HCT116 (cell line): Measurements from ENCODE around the gene PDGFD.

Experiments
- EZH2phosphoT487 ChIP-seq: fragments of 200-600 bp; IDR thresholded peaks from 2 replicates; pipeline ENCODE4 v1.6.1; 2018; ENCODE audit warnings: antibody characterized with exemption, borderline replicate concordance
- POLR2AphosphoS5 ChIP-seq: IDR thresholded peaks from 2 replicates; pipeline ENCODE4 v1.6.1; 2011; ENCODE audit warnings: mild to moderate bottlenecking, low read depth, low read length, moderate library complexity
- ZNF274 ChIP-seq: fragments of 200-500 bp; sonication (Bioruptor generic); IDR thresholded peaks from 2 replicates; pipeline ENCODE4 v1.6.1; 2014; ENCODE audit warnings: mild to moderate bottlenecking, low read depth, low read length, inconsistent platforms
- TF ChIP-seq, protein P1 (sequence below), 3 experiments: fragments of 200-600 bp in 1 of 3; sonication (generic) in 1 of 3; IDR thresholded peaks in 2 of 3; conservative IDR thresholded peaks in 1 of 3; 2 replicates each; pipeline ENCODE4 v1.5.1; 2012 to 2017; ENCODE audit warnings: low read depth in 2 of 3, low read length in 2 of 3, antibody characterized with exemption in 1 of 3, borderline replicate concordance in 1 of 3, control low read depth in 1 of 3, mild to moderate bottlenecking in 1 of 3, mixed read lengths in 1 of 3, mixed run types in 1 of 3, moderate library complexity in 1 of 3; ENCODE audit not compliant: insufficient read depth in 1 of 3

DNA sequence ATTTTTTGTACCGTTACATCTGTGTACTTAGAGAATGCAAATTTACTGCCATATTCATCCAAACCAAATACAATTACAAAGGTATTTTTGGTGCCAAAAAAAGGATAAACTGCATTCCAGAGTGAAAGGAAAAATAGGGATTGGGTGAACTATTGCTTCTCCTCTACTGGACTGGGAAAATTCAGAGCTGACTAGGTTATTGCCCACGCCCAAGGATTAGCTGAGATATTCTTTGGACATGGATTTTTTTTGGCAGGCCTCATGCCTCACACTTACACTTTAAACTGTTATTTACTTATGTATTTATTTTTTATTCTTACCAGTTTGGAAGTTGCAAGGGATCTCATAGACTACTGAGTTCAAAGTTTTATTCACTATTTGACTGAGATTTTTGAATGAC is 203.8 kb downstream of the PDGFD start:
- TF ChIP-seq EZH2phosphoT487: no peak
- TF ChIP-seq, protein P1, sequence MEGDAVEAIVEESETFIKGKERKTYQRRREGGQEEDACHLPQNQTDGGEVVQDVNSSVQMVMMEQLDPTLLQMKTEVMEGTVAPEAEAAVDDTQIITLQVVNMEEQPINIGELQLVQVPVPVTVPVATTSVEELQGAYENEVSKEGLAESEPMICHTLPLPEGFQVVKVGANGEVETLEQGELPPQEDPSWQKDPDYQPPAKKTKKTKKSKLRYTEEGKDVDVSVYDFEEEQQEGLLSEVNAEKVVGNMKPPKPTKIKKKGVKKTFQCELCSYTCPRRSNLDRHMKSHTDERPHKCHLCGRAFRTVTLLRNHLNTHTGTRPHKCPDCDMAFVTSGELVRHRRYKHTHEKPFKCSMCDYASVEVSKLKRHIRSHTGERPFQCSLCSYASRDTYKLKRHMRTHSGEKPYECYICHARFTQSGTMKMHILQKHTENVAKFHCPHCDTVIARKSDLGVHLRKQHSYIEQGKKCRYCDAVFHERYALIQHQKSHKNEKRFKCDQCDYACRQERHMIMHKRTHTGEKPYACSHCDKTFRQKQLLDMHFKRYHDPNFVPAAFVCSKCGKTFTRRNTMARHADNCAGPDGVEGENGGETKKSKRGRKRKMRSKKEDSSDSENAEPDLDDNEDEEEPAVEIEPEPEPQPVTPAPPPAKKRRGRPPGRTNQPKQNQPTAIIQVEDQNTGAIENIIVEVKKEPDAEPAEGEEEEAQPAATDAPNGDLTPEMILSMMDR (IDR thresholded peaks at IDR 0.05 in 2 of 3, conservative IDR thresholded peaks at IDR 0.05 in 1 of 3; ENCODE audit: borderline replicate concordance in 1 of 3, insufficient read depth in 1 of 3, low read depth in 2 of 3, low read length in 2 of 3): no peak
- TF ChIP-seq ZNF274: no peak
- TF ChIP-seq POLR2AphosphoS5: no peak
